SK-MEL-5 (cell line): ENCODE data around the gene ABHD11. TPM values are rescaled to one million over a fixed set of nuclear protein-coding genes. Genes with fewer than 3 reads are reported as not detected.
"Not testable (repeated sequence)": the region's sequence is repeated elsewhere in the genome, so short reads cannot be mapped to it uniquely, and the experiment has no call there.

ENCODE experiments used
- DNase-seq: peaks from one replicate; pipeline ENCODE4 v3.0.0-alpha.2; 2016; ENCODE audit warnings: low read depth, low spot score
- in situ Hi-C: cut with HindIII; loops from 2 replicates; pipeline ENCODE4 v1.10.0; 2016; ENCODE audit warnings: low sequenced_read_pairs, high pct_unique_total_duplicates, low pct_unique_long_range_greater_than_20kb
- polyA plus RNA-seq, 2 experiments: library from polyadenylated mRNA; depleted of rRNA; stranded (reverse); fragments of >200 nt; gene quantifications; 2 replicates each; pipeline ENCODE4 v1.2.3, GENCODE V29; 2015
- total RNA-seq: library from RNA; depleted of rRNA; stranded (reverse); fragments of >200 nt; shearing (Covaris generic); gene quantifications from 2 replicates; pipeline ENCODE4 v1.2.3, GENCODE V29; 2014; rRNA removed

The ABHD11 gene, protein sequence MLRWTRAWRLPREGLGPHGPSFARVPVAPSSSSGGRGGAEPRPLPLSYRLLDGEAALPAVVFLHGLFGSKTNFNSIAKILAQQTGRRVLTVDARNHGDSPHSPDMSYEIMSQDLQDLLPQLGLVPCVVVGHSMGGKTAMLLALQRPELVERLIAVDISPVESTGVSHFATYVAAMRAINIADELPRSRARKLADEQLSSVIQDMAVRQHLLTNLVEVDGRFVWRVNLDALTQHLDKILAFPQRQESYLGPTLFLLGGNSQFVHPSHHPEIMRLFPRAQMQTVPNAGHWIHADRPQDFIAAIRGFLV
- total RNA-seq = 27.5 and 31.8 TPM in 2 replicates
- polyA plus RNA-seq (2015; cell fraction: cytosol; rRNA removed) = 34.0 and 38.3 TPM in 2 replicates
- polyA plus RNA-seq (2015; cell fraction: nucleus; rRNA removed) = 105 and 159 TPM in 2 replicates

DNA sequence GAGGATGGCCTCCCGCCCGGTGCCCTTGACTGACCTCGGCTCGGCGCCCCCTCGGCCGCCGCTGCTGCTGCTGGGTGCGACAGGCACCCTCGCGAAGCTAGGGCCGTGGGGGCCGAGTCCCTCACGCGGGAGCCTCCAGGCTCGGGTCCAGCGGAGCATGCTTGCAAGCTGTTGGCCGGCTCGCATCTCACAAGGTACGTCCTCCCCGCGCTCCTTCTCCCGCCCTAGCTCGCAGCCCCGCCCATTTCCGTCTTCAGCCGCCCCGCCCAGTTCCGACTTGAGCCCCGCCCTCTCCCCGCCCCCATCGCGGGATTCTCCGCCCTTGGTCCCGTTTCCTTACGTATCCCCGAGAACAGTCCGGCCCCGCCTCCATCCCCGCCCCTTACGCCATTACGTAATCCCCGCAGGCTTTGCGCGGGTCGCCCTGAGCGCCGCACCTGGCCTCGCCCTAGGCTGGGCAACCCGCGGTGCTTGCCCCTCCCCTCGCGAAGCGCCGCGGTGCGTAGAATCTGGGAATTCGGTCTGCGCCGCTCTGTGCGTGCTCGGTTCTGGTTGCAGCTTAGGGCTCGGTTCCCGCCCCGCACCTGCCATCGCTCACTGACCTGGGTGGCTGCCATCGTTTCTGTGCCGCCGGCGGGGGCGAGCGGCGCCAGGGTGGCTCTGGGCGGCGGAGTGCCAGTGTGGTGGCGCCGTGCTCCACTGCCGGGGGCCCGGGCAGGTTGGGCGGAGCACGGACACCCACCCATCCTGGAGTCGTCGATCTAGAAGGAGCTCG lies at the start of gene ABHD11:
TSS of gene ABHD11 (minus strand) at position 191 of the 775 bp plus-strand sequence. CDS start at position 159, 32 bp downstream.
- in situ Hi-C loops = no loop called here

DNA sequence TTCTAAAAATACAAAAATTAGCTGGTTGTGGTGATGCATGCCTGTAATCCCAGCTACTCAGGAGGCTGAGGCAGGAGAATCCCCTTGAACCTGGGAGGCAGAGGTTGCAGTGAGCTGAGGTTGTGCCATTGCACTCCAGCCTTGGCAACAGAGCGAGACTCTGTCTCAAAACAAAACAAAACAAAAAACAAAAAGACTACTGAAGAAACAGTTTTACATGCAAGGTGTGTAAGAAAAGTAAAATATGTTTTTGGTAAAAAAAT lies 49.1 kb upstream of the ABHD11 start:
- in situ Hi-C loops, DNase-seq: not testable (repeated sequence)

More for the DNA sequence above, at the start of gene ABHD11:
- peak; percentile 95 for DNase-seq

DNA sequence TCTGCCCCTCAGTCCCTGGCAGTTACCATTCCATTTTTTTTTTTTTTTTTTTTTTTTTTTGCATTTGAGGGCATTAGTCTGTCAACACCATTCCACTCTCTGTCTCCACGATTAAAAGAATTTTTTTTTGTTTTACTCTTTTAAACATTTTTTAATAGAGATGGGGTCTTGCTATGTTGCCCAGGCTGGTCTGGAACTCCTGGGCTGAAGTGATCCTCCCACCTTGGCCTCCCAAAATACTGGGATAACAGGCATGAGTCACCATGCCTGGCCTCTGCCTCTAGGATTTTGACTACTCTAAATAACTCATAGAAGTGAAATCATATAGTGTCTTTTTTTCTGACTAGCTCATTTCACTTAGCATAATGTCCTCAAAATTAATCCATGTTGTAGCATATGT lies 48.0 kb upstream of the ABHD11 start:
- in situ Hi-C loops = no loop called here
- DNase-seq = no peak

DNA sequence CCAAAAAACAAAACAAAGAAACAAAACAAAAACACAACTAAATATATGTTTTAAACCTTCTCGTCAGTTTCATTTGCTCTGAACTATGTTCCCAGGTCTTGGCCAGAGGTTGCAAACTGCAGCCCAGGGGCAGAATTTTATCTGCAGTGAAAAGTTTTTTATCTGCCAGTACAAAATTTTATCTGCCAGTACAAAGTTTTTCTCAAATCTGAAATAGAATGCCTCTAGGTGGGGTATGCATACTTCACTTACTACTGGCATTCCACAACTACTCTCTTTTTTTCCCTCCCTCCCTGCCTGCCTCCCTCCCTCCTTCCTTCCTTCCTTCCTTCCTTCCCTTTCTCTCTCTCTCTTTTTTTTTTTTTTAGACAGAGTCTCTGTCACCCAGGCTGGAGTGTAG lies 40.9 kb upstream of the ABHD11 start:
- in situ Hi-C loops = no loop called here
- DNase-seq = no peak

DNA sequence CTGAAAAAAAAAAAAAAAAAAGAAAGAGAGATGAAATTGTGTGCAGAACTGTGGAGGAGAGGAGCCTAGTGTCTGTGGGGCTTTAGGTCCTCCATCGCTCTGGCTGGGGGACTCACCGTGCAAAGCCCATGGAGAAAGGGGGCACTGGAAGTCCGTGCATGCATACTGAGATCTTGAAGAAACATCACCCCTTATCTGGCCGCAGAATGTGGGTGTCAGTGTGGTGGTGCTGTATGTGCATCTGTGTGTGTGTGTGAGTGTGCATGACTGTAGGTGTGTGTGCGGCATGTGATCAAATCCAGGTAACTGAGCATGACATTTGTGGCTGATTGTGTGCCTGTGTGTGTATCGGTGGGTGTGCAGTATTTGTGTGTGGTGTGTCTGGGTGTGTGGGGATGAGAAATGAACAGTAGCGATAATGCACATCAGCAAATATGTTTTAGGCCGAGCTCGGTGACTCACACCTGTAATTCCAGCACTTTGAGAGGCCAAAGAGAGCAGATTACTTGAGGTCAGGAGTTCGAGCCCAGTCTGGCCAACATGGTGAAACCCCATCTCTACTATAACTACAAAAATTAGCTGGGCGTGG lies 40.3 kb upstream of the ABHD11 start:
- in situ Hi-C loops = no loop called here
- no peak for DNase-seq

DNA sequence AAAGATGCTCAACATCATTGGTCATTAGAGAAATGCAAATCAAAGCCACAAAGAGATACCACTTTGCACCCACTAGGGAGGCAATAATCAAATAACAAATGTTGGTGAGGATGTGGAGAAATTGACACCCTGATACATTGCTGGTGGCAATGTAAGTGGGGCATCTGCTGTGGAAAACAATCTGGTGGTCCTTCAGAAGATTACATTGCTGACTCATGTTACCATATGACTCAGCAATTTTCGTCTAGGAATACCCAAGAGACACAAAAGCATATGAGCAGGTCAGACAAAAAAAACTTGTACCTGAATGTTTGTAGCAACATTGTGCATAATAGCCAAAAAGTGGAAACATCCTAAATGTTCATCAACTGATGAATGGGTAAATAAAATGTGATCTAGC lies 36.3 kb upstream of the ABHD11 start:
- no peak for DNase-seq
- in situ Hi-C loops = no loop called here

DNA sequence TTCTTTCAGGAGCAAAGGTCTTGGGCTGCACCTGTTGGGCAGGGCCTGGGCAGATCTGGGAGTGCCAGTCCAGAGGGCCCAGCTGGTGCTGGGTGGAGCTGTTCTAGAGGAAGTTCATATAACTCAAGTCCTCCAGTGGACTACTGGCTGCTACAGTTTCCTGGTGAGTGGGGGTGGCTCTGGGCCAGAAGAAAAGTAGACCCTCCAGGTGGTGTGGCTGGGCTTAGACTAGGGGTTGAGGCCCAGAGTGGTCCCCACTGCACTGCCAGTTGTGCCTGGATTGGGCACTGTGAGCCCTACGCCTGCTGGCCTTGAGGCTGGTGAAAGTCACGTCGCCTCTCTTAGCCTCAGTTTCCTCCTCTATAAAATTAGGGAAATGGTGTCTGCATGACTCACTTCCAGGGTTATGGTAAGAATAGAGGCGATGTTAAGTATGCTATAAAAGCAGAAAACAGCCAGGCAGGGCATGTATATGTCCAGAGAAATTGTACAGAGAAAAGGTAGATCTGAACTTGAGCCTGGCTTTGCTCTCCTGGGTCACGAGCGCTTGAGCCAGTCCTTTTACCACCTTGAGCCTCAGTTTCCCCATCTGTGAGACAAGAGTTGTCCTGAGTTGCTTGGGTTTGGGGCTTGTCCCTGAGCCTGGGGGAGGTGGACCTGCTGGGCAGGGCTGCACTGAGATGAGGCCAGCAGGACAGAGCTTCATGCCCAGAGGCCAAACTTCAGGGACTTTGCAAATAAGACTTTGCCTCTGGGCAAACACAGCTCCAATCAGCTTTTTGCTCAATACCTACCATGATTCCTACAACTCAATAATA lies 35.3 kb upstream of the ABHD11 start:
- in situ Hi-C loops = no loop called here

DNA sequence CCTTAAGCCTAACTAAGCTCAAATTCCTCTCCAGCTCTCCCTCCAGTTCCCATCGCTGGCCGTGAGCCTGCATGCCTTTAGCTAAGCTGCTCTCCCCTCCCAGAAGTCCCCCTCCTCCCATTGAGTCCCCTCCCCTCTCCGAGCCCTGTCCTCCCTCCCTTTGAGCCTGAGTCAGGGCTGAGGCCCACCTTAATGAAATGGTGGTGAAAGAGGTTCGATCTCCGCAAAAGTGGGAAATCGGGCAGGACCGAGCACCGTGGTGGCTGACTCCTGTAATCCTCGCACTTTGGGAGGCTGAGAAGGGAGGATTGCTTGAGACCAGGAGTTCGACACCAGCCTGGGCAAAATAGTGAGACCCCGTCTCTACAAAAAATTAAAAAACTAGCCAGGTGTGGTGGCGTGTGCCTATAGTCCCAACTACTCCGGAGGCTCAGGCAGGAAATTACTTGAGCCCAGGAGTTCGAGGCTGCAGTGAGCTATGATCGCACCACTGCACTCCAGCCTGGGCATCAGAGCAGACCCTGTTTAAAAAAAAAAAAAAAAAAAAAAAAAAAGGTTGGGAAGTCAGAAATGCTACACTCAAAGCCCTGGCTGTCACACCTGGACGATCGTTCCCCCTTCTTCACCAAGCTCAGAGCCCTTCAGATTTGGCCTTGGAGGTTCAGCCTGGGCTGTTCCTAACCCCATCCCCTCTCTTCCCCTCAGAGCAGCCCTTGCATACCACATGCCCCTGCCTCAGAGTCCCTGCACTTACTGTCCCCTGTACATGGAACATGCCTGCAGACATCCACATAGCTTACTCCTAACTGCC lies 32.5 kb upstream of the ABHD11 start:
- in situ Hi-C loops = no loop called here
- DNase-seq = no peak

More for the DNA sequence above, 35.3 kb upstream of the ABHD11 start:
- DNase-seq = no peak

DNA sequence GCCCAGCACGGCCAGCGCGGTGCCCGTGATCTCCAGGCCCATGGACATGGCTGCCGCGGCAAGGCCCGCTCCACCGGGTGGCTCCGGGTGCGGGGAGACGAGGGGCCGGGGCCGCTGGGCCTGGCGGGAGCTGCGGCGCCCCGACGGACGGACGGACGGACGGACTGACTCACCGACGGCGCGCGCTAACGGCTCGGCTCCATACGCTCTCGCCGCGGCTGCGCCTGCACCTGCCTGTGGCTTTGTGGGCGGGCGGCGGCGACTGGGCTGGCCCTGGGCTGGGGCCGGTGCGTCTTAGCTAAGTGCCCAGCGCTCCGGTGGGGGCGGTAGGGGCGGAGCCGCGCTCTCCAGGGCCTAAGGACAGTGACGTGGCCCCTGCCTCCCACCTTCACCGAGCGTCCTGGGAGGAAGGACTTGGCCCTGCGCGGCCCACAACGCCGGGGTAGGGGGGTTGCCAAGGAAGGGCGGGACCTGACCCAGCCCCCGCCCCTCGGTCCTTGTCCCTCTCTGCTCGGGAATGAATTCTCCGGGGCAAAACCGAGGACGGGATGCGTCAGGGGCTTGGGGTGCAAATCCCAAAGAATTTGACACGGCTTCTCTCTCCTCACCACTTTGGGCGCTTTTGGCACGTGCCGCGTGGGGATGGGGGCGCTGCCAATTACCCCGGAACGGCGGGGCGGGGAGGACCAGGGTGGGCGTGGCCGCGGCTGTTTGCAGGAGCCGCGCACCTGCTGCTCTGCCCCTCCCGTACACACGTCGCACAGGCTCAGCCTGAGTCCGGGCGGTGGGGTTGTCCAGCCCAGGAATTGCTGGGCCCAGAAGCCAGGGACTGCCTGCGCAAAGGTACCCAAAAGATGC lies 31.6 kb upstream of the ABHD11 start, which contains the start of gene CLDN3:
TSS of gene CLDN3 (minus strand) at position 269 of the 858 bp plus-strand sequence. CDS start at position 48, 221 bp downstream.
- DNase-seq = no peak
- in situ Hi-C loops = no loop called here

DNA sequence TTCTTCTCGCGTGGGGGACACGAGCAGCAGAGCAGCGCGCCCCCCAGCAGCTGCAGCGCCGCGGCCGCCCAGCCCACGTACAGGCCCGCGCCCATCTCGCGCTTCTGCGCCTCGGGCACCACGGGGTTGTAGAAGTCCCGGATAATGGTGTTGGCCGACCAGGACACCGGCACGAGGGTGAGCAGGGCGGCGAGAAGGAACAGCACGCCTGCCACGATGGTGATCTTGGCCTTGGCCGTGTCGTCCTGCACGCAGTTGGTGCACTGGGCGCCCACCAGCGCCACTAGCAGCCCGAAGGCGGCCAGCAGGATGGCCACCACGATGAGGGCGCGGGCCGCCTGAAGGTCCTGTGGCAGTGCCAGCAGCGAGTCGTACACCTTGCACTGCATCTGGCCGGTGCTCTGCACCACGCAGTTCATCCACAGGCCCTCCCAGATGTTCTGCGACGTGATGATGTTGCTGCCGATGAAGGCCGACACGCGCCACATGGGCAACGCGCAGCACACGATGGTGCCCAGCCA lies 30.9 kb upstream of the ABHD11 start:
- no peak for DNase-seq
- in situ Hi-C loops = no loop called here

DNA sequence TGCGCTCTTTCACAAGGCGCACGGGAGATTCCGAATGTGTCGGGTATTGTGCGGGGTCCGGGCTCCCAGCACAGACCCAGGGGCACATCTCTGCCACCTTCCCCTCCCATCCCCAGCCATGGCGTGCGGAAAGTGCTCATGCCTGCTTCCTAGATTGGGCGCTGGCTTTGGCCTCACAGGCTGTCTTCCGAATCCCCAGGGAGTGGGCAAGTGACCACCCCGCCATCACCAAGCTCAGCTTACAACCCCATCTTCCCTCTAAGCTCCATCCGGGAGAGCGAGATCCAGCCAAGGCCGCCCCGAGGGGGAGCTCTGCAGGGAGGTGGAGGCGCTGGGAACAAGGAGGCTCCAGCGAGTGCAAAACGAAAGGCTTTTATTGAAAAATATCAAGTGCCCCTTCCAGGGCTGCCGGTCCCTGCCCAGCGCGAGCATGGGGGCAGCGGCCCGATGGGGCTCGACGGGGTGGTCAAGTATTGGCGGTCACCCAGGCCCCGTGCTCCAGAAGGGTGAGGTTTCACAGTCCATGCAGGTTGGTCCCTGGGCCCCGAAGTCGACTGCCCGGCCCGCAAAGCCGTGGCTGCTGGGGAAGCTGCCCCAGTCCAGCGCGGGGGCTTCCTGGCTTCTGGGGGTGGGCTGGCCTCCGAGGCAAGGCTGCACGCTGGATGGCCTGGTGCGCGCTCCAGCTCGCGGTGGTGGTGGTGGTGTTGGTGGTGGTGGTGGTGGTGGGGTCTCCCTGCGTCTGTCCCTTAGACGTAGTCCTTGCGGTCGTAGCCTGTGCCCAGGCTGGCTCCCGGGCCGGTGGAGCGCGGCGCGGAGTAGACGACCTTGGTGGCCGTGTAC lies 30.3 kb upstream of the ABHD11 start:
- no peak for DNase-seq
- in situ Hi-C loops = no loop called here

DNA sequence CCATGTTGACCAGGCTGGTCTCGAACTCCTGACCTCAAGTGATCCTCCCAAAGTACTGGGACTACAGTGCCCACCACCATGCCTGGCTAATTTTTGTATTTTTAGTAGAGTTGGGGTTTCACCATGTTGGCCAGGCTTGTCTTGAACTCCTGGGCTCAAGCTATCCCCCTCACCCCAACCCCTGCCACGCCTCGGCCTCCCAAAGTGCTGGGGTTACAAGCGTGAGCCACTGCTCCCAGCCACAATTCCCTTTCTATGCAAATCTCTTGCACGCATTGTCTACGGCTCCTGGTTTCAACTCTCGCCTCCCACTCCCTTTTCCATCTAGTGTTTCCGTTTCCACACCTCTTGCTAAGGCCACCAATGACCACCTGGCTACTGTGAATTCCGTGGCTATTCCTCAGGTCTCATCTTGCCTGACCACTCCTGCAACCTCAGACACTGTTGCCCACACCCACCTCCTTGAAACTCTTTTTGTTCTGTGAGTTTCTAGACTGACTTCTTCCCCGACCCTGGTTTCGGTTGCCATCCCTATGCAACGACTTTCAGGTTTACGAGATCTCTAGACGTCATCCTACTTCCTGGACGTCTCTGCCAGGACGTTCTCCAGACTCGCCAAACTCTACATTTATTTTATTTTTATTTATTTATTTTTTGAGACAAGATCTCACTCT lies 28.1 kb upstream of the ABHD11 start:
- DNase-seq = no peak
- in situ Hi-C loops = no loop called here

DNA sequence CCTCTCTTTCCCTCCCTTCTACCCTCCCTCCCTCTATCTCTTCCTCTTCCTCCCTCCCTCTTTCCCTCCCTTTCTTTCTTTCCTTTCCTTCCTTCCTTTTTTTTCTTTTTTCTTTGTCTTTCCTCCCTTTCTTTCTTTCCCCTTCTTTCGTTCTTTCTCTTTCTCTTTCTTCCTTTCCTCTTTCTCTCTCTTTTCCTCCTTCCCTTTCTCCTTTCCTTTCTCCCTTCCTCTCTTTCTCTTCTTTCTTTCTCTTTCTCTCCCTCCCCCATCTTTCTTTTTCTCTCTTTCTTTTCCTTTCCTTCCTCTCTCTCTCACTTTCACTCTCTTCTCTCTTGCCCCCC lies 24.0 kb upstream of the ABHD11 start:
- in situ Hi-C loops = no loop called here
- DNase-seq = no peak

DNA sequence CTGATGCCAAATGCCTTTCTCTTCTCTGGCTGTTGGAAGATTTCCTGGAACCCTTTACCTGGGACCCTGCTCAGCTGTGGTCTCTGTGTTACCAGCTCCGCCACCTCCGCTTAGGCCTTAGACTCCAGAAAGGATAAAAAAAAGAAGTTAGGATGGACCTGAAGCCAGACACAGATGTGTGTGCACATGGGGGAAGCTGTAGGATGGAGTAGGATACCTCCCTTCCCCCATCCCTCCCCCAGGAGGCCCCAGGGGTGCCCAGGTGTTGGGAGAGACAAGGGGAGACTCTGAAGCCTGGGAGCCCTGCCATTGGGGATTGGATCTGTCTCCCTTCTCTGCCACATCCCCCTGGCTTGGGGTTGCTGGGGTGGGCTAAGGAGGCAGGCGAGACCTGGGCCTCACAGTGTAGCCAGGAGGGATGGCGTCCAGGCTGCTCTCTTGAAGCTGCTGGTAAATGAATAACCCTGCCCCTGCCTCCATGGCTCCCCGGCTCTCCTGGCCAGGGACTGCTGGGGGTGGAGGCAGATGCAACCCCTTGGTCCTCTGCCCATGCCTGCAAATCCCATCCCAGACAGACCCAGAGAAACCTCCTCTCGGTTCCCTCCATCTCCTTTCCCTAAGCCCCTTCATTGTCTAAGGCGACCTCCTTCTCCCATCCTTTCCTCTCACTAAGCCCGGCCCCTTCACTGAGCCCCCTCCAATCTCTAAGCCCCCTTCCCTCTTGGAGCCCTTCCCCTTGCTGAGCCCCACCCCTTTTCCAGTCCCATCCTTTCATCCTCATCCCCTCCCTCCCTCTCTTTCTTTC lies 23.5 kb upstream of the ABHD11 start:
- no peak for DNase-seq
- in situ Hi-C loops = no loop called here
